Activated CD8-positive, alpha-beta memory T cell treated with anti-CD3 and anti-CD28 coated beads, Interleukin-2, amount 50 U/mL, for 1 hour (primary cell): ENCODE measurements around the gene ST6GALNAC2.
"Not testable (repeated sequence)": the region's sequence is repeated elsewhere in the genome, so short reads cannot be mapped to it uniquely, and the experiment has no call there.

Experiments
- DNase-seq: peaks from one replicate; pipeline ENCODE4 v3.0.0-alpha.2; 2020; ENCODE audit errors: extremely low read depth

The ST6GALNAC2 gene

GRCh38 chr17:76585649-76586593, at the start of gene ST6GALNAC2:
ST6GALNAC2 (minus strand) TSS chr17:76585860; CDS start chr17:76585808, 52 bp downstream.
- no peak for DNase-seq

GRCh38 chr17:76635039-76635438, 49.4 kb upstream of the ST6GALNAC2 start:
- DNase-seq, result no peak

- DNase-seq, result no peak
Measured at GRCh38 chr17:76633628-76634328, 48.1 kb upstream of the ST6GALNAC2 start.

GRCh38 chr17:76631821-76632565, 46.3 kb upstream of the ST6GALNAC2 start:
- DNase-seq, result no peak

- DNase-seq, result no peak
Measured at GRCh38 chr17:76630151-76630550, 44.5 kb upstream of the ST6GALNAC2 start.

GRCh38 chr17:76627510-76627909, 41.9 kb upstream of the ST6GALNAC2 start:
- no peak for DNase-seq

- no peak for DNase-seq
Measured at GRCh38 chr17:76626442-76626841, 40.8 kb upstream of the ST6GALNAC2 start.

- no peak for DNase-seq
Measured at GRCh38 chr17:76625496-76625895, 39.8 kb upstream of the ST6GALNAC2 start.

- peak; percentile 33 for DNase-seq
Measured at GRCh38 chr17:76623271-76624146, 37.8 kb upstream of the ST6GALNAC2 start.

GRCh38 chr17:76617838-76618237, 32.2 kb upstream of the ST6GALNAC2 start:
- no peak for DNase-seq

- DNase-seq, result no peak
Measured at GRCh38 chr17:76614912-76615617, 29.4 kb upstream of the ST6GALNAC2 start.

- DNase-seq, result not testable (repeated sequence)
Measured at GRCh38 chr17:76614064-76614759, 28.6 kb upstream of the ST6GALNAC2 start.

- no peak for DNase-seq
Measured at GRCh38 chr17:76612977-76613851, 27.6 kb upstream of the ST6GALNAC2 start.

GRCh38 chr17:76612465-76612864, 26.8 kb upstream of the ST6GALNAC2 start:
- DNase-seq, result no peak

GRCh38 chr17:76611758-76612157, 26.1 kb upstream of the ST6GALNAC2 start:
- DNase-seq, result no peak

GRCh38 chr17:76611080-76611749, 25.6 kb upstream of the ST6GALNAC2 start:
- DNase-seq, result not testable (repeated sequence)

- DNase-seq, result not testable (repeated sequence)
Measured at GRCh38 chr17:76606685-76607084, 21.0 kb upstream of the ST6GALNAC2 start.

GRCh38 chr17:76601065-76601464, 15.4 kb upstream of the ST6GALNAC2 start:
- DNase-seq, result no peak
